ENCODE results near the gene CSTF1.

The CSTF1 gene

DNA sequence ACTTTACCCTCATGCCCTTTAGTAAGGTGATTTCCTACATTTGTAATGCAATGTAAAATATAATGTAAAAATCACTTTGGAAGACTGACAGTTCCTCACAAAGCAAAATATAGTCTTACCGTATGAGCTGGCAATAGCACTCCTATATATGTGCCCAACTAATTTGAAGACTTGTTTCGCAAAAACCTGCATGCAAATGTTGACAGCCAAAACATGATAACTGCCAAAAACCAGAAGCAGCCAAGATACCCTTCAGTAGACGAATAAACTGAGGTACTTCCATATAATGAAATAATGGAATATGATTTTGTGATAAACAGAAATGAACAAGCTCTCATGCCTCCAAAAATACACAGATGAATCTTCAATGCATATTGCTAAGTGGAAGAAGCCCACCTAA, 14.1 kb upstream of the CSTF1 start:
- H3K9ac ChIP-seq (ENCODE audit: low read length), result no peak overlapping the region
- peaks cover 74% of the 10 kb centered on the region for H3K36me3 ChIP-seq (replicated peaks; ENCODE audit: low read depth, low read length)
- peaks cover 53% of the 10 kb centered on the region for H4K20me1 ChIP-seq (ENCODE audit: insufficient read depth, low read length)
- no peak overlapping the region for H3K4me3 ChIP-seq (ENCODE audit: low read length)
- H3K27me3 ChIP-seq (ENCODE audit: low read depth, low read length), result no peaks in the 10 kb centered on the region
- TF ChIP-seq EZH2phosphoT487 (IDR thresholded peaks at IDR 0.05; ENCODE audit: low read depth), result no peak
- TF ChIP-seq, protein P1, sequence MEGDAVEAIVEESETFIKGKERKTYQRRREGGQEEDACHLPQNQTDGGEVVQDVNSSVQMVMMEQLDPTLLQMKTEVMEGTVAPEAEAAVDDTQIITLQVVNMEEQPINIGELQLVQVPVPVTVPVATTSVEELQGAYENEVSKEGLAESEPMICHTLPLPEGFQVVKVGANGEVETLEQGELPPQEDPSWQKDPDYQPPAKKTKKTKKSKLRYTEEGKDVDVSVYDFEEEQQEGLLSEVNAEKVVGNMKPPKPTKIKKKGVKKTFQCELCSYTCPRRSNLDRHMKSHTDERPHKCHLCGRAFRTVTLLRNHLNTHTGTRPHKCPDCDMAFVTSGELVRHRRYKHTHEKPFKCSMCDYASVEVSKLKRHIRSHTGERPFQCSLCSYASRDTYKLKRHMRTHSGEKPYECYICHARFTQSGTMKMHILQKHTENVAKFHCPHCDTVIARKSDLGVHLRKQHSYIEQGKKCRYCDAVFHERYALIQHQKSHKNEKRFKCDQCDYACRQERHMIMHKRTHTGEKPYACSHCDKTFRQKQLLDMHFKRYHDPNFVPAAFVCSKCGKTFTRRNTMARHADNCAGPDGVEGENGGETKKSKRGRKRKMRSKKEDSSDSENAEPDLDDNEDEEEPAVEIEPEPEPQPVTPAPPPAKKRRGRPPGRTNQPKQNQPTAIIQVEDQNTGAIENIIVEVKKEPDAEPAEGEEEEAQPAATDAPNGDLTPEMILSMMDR (IDR thresholded peaks at IDR 0.05; ENCODE audit: low read depth, low read length), result no peak
- H3K27ac ChIP-seq (ENCODE audit: low read length), result no peak overlapping the region
- H3K4me2 ChIP-seq (ENCODE audit: low read length), result no peak overlapping the region
- no peaks in the 10 kb centered on the region for H3K9me3 ChIP-seq (ENCODE audit: insufficient read depth, low read length)
- no peaks in the 10 kb centered on the region for H3K4me1 ChIP-seq (ENCODE audit: low read length)
- no peak overlapping the region for H2AFZ ChIP-seq (ENCODE audit: low read depth, low read length)
- peaks cover 89% of the 10 kb centered on the region for H3K79me2 ChIP-seq (ENCODE audit: low read length)

DNA sequence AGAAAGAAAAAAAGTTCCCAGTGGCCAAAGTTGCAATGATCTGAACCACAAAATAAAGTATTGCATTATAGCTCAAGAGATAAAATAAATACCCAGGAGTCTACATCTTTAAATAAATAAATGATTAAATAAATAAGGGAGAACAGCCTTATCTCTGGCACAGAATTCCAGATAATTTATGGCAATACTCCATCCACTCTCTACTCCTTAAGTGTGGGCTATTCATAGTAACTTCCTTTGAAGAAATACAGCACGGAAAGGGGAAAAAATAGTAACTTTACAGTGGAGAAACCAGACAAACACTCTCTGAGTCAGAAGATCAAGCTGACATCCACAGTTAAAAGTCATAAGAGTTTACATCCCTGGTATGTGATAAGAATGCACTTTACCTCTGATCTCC, 12.1 kb upstream of the CSTF1 start:
- H3K4me1 ChIP-seq (ENCODE audit: low read length), result no peaks in the 10 kb centered on the region
- H3K9ac ChIP-seq (ENCODE audit: low read length), result no peak overlapping the region
- H3K27ac ChIP-seq (ENCODE audit: low read length), result no peak overlapping the region
- TF ChIP-seq EZH2phosphoT487 (IDR thresholded peaks at IDR 0.05; ENCODE audit: low read depth), result no peak
- TF ChIP-seq, protein P1 (IDR thresholded peaks at IDR 0.05; ENCODE audit: low read depth, low read length), result no peak
- peaks cover 56% of the 10 kb centered on the region for H4K20me1 ChIP-seq (ENCODE audit: insufficient read depth, low read length)
- no peak overlapping the region for H2AFZ ChIP-seq (ENCODE audit: low read depth, low read length)
- no peak overlapping the region for H3K4me2 ChIP-seq (ENCODE audit: low read length)
- H3K27me3 ChIP-seq (ENCODE audit: low read depth, low read length), result no peaks in the 10 kb centered on the region
- H3K36me3 ChIP-seq (replicated peaks; ENCODE audit: low read depth, low read length), result peaks cover 79% of the 10 kb centered on the region
- H3K4me3 ChIP-seq (ENCODE audit: low read length), result no peak overlapping the region
- H3K79me2 ChIP-seq (ENCODE audit: low read length), result peaks cover 89% of the 10 kb centered on the region
- no peaks in the 10 kb centered on the region for H3K9me3 ChIP-seq (ENCODE audit: insufficient read depth, low read length)

DNA sequence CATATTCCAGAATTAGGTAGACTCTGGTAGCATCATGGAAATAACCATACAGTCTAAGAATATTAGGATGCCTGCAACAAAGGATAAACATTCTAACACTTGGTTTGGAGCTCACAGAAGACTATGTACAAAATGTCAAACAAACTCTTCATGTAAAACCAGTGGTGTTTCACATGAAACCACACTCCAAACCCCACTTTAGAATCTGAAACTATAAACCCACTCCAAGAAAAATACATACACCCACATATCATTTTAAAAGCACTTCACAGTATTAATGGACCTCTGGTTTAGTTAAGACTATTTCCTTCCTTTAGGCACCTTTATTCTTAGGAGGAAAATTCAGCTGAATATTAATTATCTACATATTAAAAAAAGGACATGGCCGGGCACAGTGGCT, 10.9 kb upstream of the CSTF1 start:
- Histone ChIP-seq H4K20me1 (ENCODE audit: insufficient read depth, low read length) (peaks cover 50% of the 10 kb centered on the region), H3K4me1 (ENCODE audit: low read length) (no peaks in the 10 kb centered on the region), H3K9ac (ENCODE audit: low read length) (no peak overlapping the region), H3K4me3 (ENCODE audit: low read length) (no peak overlapping the region), H3K4me2 (ENCODE audit: low read length) (no peak overlapping the region), H3K79me2 (ENCODE audit: low read length) (peaks cover 89% of the 10 kb centered on the region), H3K9me3 (ENCODE audit: insufficient read depth, low read length) (no peaks in the 10 kb centered on the region), H3K27me3 (ENCODE audit: low read depth, low read length) (no peaks in the 10 kb centered on the region), H2AFZ (ENCODE audit: low read depth, low read length) (no peak overlapping the region), H3K36me3 (replicated peaks; ENCODE audit: low read depth, low read length) (peaks cover 77% of the 10 kb centered on the region), H3K27ac (ENCODE audit: low read length) (no peak overlapping the region)
- TF ChIP-seq EZH2phosphoT487 (IDR thresholded peaks at IDR 0.05; ENCODE audit: low read depth), result no peak
- TF ChIP-seq, protein P1 (IDR thresholded peaks at IDR 0.05; ENCODE audit: low read depth, low read length), result no peak

DNA sequence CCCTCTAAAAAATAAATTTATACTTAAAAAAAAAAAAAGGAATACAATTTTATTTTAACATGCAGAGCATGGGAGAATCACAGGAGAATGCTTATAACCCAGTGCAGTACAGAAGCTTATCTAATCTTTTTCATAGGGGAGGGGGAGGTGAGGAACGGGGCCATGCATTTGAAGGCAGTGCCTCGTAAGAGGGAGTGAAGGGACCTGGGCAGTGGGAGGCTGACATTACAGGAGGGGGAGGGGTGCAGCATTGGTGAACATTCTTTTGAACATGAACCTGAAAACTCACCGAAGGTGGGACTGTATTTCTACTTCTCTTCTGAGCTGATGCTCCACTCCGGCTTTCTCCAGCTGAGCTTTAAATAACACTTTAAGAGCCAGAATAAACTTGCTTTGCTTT, 9.7 kb upstream of the CSTF1 start:
- no peak overlapping the region for H3K27ac ChIP-seq (ENCODE audit: low read length)
- H3K79me2 ChIP-seq (ENCODE audit: low read length), result peaks cover 88% of the 10 kb centered on the region
- peaks cover 49% of the 10 kb centered on the region for H4K20me1 ChIP-seq (ENCODE audit: insufficient read depth, low read length)

More for the DNA sequence above, 9.7 kb upstream of the CSTF1 start:
- Histone ChIP-seq H3K4me2 (ENCODE audit: low read length) (no peak overlapping the region), H3K36me3 (replicated peaks; ENCODE audit: low read depth, low read length) (peaks cover 83% of the 10 kb centered on the region), H3K9ac (ENCODE audit: low read length) (no peak overlapping the region), H2AFZ (ENCODE audit: low read depth, low read length) (no peak overlapping the region), H3K9me3 (ENCODE audit: insufficient read depth, low read length) (no peaks in the 10 kb centered on the region), H3K4me3 (ENCODE audit: low read length) (no peak overlapping the region), H3K4me1 (ENCODE audit: low read length) (no peaks in the 10 kb centered on the region), H3K27me3 (ENCODE audit: low read depth, low read length) (no peaks in the 10 kb centered on the region)
- no peak for TF ChIP-seq EZH2phosphoT487 (IDR thresholded peaks at IDR 0.05; ENCODE audit: low read depth)
- TF ChIP-seq, protein P1 (IDR thresholded peaks at IDR 0.05; ENCODE audit: low read depth, low read length), result no peak

Data from OCI-LY3 (cell line).